GM04504 (cell line): ENCODE results near the gene NALF2.

Source experiments
- DNase-seq: peaks from one replicate; pipeline ENCODE4 v3.0.0-alpha.2; 2012; ENCODE audit warnings: low read depth

NALF2 gene

DNA sequence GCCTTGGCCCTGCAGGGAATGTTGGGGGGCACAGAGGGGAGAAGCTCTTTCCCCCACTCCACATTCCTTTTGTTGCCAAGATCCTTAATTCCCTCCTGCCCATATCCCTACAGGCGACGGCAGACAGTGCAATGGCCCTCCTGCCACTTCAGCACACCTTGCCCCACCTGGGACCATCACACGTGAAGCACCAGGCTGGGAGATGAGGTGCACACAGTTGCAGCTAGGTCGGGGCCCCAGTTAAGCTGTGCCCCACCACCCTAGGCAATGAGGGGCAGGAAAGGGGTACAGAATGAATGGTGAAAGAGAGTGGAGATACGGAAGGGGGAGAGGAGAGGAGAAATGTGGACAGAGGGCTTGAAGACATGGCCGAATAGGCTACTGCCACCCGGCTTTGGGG, 26.2 kb downstream of the NALF2 start:
- no peak for DNase-seq

DNA sequence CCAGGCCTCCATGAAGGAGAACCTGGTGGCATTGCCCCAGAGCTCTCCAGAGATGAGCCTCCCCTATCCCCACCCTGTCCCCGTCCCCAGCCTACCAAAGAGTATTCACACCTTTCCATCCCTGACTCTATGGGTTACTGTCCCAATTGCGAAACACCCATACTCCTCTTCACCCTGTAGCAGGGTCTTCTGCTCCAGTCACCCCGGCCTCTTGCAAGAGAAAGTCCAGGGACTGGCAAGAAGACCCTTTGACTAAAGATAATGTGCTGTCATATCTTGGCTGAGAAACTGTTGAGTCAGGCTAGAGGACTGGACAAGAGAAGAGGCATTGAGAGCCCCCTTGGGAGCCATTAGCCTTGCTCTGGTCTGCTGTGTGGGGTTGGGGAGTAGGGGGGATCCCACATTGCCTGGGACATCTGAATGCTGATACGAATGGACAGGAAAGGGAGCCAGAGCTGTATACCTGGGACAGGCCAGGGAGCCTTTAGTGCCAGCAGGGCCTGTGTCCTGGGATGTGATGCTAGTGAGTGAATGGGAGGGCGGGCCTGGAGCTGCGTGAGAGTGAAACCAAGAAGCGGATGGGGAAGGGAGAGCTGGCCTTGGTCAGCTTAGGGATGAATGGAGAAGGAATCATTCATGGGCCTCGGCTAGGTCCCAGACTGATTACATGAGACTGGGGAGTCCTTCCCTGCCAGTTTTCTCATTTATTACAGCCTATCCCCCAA, 27.1 kb downstream of the NALF2 start:
- DNase-seq: no peak

DNA sequence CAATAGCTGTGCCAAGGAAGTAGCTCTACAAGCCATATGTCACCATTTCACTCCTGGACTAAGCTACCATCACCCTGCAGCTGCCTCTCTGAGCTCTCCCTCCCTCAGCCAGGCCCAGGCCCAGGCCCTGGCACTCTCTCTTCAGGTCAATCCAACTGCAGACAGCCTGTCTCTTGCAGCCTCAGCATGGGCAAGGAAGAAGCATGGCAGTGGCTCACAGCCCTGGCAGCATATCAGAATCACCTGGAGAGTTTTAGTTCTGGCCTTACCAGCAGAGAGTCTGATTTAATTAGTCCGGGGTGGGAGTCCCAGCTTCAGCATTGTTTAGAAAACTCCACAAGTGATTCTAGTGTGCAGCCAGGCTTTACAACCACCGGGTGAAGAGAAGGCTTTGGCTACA, 31.5 kb downstream of the NALF2 start:
- no peak for DNase-seq

DNA sequence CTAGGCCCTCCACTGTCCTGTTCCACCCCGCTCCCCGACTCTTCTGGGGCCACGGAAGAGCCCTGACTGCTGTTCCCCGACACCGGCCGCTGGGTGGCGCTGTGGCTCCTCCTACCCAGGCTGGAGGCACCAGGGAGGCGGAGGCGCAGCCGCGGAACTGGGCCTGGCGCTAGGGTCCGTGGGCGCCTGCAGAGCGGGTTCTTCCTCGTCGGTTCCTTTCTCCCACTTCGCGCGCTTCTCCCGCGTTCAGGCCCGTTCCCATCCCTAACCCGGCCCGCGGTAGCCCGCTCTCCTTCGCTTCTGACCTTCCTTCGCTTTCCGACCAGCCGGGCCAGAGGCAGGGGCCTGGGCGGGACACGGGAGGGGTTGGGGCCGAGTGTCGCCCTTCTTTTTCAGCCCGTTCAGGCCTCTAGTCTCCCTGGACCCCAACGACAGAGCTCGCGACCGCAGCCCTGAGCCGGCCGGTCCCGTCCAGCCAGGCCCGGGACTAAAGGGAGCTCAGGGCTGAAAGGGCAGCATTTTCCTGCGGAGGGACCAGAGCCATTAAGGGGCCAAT, 34.3 kb downstream of the NALF2 start:
- peak; percentile 16 for DNase-seq

DNA sequence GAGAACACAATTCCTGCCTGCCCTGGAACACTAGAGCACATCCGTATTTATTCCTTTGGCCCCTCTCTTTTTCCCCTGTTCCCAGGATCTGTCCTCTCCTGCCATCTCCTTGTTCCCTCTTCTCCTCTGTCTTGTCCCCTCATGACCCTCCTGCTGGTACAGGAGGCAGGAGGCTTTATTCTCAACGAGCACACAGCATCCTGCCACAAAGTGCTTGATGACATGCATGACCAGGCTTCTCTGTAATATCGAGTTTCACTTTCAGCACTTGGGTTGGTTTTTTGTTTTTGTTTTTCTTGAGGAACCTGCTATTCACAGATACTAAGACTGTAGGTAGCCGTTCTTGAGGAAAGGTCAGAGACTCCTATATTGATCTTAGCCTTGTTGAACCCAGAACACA, 35.3 kb downstream of the NALF2 start:
- no peak for DNase-seq

DNA sequence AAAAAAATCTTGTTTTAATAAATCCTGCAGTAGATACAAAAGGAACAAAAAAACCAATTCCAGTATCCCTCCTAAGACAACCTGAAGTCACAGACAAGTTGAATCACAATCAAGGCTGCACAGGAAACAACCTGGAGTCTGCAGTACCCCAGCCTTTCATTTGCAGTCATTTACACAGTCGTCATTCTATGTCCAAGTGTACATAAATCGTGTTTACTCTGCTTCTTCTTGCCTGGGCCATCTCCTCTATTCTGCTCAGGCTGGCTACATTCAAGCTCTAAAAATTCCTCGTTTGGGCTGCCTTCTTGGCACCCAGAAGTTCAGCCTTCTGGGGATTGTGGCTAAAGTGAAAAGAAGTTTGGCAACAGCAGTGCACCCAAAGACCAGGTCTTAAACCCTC, 37.8 kb downstream of the NALF2 start:
- DNase-seq: no peak

DNA sequence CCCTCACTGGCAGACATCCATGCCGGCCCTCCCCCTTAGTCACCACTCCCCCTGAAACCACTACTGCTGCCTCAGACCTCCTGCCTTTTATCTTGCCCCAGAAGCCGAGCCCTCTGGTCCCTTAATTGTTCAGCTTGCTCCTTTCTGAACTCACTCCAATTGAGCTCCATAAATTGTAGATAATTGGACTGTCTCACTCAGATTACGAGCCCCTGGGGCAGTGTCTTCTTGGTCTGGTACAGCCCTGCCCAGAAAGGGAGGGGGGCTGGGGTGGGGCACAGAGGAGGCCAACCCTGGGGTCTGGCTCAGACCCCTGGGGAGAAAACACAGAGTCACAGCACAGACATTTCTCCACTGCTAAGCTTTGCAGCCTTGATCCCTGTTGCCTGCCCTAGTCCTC, 39.4 kb downstream of the NALF2 start:
- DNase-seq: no peak

DNA sequence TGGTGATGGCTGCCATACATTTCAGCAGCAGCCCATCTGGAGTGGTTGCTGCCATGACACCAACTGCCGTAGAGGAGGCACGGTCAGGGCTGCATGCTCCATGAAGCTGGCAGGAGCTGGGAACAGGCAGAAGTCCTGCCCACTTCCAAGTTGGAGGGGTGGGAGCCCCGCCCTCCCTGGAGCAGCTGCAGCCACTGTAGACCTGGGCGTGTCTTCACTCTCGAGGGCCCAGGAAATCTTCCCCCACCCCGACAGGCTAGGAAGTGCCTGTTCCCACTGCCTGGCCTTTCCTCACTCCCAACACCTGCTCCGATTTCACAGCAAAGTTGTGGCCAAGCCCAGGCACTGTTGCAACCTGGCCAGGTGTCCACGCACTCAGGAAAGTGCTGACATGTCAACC, 42.3 kb downstream of the NALF2 start:
- no peak for DNase-seq

DNA sequence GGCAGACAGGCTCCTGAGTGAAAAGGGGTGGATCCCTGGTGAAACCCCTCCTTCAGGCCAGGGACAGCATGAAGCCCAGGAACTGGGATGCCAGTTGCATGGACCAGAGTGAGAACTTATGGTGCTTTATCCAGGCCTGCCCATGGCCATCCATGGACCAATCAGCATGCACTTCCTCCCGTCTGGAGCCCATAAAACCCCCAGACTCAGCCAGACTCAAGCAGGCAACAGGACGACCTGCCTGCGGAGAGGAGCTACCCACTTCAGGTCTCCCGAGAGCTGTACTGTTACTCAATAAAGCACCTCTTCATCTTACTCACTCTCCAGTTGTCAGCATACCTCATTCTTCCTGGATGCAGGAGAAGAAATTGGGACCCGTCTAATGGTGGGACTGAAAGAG, 42.9 kb downstream of the NALF2 start:
- DNase-seq: no peak

DNA sequence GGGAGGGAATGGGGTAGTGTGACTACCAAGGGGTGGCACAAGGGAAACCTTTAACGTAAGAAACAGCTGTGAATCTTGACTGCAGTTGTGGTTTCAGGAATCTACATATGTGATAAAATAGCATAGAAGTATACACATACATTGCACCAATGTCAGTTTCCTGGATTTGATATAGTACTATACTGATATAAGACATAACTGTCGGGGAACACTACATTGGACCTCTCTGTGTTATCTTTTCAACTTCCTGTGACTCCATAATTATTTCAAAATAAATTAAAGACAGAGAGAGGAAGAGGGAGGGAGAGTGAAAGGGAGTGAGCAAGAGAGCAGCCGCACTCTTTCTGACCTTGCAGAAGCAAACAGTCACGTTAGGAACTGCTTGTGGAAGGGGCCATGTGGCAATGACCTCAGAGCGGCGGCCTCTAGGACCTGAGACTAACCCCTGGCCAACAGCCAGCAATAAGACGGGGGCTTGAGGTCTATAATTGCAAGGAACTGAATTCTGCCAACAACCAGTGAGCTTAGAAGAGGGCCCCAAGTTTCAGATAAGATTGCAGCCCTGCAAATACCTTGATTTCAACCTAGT, 47.4 kb downstream of the NALF2 start:
- no peak for DNase-seq

DNA sequence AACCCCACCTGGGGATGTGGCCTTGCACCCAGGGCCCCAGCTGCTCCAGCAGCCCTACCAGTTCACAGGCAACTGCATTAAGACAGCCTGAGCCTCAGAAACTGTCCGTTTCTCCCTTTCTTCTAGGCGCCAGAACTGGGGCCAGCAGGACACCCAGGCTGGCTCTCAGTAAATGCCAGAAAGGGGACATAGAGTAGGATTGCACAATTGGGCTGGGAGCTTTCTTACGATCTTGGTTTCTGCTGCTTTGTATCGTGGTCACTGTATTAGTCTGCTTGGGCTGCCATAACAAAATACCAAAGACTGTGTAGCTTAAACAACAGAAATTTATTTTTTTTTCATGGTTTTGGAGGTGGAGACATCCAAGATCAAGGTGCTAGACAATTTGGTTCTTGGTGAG, 48.4 kb downstream of the NALF2 start:
- DNase-seq: no peak
